NCI-H446 treated with DMSO at 0.1 percent for 48 hours (cell line): ENCODE results near the gene MYOZ2.

Experiments
- DNase-seq: peaks from one replicate; lab custom pipeline; 2025; lab: John Stamatoyannopoulos, UW

Gene MYOZ2

GRCh38 chr4:119197772-119198212, 62.2 kb downstream of the MYOZ2 start:
- DNase-seq, result no peak

DNA sequence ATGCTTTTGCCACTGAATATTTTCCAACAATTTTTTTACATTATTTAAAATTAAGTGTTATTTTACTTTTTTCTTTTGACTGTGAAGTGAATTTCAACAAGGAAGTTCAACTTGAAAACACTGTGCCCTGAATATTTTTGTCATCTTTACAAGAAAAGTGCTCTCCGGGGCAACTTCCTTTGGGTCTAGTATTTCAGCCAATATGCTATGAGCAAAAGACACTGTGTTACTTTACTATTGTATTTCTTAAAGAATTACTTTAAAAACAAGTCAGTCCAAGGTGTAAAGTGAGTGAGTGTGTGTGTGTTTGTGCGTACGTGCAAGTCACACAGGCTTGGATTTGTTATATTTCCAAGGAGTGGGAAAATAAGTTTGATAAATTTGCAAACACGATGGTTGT, 69.3 kb downstream of the MYOZ2 start:
- DNase-seq, result no peak

- no peak for DNase-seq
Observed at GRCh38 chr4:119205690-119206089, 70.1 kb downstream of the MYOZ2 start.

DNA sequence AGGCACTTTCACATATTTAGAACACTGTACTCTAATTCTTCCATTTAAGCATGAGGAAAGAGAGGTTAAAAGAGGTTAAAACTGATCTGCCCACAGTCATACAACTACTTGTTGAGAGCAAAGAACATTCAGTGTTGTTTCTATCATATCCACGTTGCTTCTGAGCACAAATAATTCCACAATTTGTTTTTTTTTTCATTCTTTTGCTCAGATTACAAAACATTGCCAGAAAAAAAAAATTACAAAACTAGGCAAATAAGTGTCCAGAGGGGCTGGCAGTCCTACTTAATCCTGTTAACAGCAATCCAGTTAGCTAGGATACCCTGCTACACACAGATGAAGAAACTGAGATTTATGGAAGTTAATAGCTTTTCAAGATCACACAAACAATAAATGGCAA, 70.5 kb downstream of the MYOZ2 start:
- DNase-seq, result no peak

GRCh38 chr4:119207051-119207450, 71.4 kb downstream of the MYOZ2 start:
- DNase-seq, result no peak

DNA sequence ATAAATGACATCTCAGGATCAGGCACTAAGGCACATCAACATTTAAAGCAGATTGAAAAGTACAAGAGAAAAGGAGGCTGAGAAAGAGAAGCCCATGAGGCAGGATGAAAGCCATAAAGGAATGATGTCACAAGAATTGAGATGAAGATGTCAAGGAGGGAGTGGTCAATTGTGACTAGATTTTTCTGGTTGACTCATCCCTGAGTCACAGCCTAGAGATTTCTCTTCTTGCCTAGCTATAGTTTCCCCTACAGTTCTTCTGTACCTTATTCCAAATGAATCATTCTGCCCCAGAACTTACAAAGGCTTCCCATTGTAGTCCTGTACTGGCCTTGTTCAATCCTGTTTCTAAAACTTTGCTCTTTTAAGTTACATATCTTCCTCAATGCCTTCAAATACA, 73.4 kb downstream of the MYOZ2 start:
- DNase-seq, result no peak

DNA sequence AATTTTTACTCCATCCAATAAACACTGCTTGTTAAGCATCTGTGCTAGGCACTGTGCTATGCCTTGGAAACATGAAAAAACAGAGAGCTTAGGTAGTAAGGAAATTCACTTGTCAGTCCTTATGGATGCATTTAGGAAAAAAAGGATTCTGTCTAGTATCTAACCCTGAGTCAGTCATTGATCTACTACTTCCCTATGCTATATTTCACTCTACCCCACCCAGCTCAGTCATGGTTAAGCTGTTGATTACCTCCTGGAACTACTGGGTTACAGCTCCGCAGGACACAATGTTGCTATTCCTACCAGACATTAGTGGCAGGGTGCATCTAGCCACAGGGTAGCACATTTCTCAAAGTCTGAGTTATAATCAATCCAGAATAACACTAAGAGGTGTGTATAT, 74.0 kb downstream of the MYOZ2 start:
- no peak for DNase-seq

DNA sequence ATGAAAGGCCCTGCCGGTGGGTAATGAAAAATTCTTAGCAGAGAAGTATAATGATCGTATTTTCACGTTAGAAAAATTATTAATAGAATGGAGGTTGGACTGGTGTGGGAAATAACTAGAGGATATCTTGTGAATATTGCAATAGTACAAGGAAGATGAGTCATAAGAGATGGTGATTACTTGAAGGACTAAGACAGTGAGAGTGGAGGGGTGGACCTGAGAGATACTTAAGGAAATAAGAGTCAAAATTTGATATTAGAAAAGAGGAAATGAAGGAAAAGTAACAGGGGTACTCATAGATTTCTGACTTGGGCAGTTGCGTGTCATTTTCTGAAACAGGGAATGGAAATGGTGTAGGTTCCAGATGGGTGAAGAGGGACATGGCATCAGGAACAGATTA, 75.1 kb downstream of the MYOZ2 start:
- no peak for DNase-seq

DNA sequence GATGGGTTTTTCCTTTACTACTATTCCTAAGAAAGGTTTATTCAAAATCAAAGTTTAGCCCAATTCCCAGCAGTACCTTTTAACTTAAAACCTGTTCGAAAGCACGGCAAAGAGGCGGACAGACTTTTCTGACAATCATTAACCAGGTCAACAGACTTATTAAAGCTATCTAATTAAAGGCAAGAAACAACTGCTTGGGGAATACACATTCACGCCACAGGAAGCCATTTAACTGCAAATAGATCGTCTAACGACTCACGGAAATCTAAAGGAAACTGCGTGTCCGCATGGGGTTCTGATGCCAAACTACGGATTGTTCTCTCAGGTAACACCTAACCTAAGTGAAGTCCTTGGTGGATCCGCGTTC, 76.2 kb downstream of the MYOZ2 start:
- DNase-seq, result no peak

DNA sequence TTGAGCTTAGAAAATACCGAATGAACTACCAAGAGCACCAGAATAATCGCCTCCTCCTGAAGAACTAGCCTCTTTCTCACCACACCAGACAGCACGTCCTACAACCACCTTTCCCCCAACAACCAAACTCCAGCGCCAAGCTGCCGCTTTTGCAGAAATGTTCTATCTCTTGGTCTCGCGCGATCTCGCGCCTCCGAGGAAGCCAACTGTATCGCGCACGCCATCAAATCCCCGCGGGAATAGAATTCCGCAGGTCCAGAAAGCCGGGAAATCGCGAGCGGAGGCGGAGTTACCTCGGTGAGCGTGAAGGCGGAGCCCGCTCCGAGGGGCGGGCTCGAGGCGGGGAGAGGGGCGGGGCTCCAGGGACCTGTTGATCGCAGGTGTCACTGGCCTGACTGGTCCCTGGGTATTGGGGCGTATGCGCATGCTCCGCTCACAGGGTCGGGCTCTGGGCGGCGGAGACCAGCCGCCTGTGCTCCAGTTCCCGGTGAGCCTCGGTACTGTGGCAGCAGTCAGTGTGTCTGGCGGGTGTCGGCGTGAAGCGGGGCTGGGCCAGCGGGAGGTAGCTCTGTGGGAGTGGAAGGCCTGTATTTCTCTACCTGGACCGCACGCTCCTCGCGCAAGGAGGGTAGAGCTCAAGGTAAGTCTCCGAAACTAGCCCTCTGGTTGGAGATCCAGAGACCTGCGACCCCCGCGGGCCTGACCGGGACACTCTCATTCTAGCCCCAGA, 76.8 kb downstream of the MYOZ2 start, which contains the start of gene USP53:
USP53 (plus strand) TSS at position 480 of the 730 bp plus-strand sequence. CDS start 27,047 bp downstream, outside the sequence.
- DNase-seq, result peak; percentile 86

- DNase-seq, result peak; percentile 24
Observed at GRCh38 chr4:119212964-119213606, 77.5 kb downstream of the MYOZ2 start.

GRCh38 chr4:119218093-119218492, 82.5 kb downstream of the MYOZ2 start:
- no peak for DNase-seq

- DNase-seq, result no peak
Observed at GRCh38 chr4:119221412-119221811, 85.8 kb downstream of the MYOZ2 start.

DNA sequence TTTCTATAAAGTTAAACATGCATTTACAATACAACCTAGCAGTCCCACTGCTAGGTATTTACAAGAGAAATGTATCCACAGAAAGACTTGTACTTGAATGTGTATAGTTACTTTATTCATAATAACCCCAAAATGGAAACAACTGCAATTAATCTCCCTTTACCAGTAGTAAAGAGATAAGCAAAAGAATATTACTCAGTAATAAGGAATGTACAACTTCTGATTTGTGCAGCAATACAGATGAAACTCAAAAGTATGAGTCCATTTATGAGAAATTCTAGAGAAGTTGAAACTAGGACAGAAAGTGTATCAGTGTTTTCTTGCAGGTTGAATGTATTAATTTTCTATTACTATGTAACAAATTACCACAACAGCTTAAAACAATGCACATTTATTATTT, 92.1 kb downstream of the MYOZ2 start:
- no peak for DNase-seq

DNA sequence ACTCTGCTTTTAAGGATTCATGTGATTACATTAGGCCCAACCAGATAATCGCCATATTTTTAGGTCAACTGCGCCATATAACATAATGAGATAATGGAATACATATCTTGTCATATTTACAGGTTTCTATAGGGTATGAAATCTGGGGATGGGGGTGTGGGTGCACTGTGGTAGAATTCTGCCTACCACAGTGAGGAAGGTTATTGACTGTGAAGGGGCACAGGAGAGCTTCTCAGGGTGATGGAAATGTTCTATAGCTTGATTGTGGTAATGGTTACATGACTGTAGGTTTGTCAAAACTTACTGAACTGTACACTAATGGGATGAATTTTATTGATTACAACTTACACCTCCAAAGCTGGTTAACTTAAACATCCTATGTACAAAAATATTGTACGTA, 92.8 kb downstream of the MYOZ2 start:
- DNase-seq, result no peak

DNA sequence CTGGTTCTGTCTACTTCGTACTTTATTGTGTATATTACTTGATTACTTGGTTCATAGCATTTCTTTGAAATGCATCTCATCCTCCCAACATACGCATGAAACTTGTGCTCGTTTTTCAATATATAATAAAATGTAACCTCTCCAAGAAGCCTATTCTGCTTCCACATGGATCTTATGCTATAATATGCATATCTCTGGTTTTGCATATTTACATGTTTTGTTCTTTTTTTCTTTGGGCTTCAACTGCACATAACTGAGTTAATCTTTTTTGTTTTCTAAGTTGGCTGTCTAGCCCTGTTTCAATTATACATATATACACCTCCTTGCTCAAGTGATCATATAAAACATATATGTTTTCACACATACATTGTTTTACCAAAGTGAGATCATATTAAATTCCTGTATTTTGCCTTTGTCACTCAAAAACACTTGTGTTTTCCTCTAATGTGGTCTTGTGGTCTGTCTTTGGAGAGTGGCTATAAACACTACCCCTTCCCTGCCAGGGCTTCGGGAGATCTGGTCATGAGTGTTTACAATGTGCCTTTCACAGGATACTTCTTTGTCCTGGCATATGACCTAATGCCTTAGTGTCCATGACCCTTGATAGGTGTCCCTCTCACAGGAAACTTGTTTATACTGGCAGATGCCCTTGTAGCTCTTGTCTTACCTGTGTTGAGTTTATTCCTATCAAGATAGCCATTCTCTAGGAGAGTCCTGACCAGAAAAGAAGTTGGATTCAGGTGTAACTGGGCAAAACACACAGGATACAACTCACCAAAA, 94.5 kb downstream of the MYOZ2 start:
- no peak for DNase-seq

GRCh38 chr4:119231491-119231890, 95.9 kb downstream of the MYOZ2 start:
- no peak for DNase-seq

GRCh38 chr4:119232286-119232685, 96.7 kb downstream of the MYOZ2 start:
- no peak for DNase-seq

DNA sequence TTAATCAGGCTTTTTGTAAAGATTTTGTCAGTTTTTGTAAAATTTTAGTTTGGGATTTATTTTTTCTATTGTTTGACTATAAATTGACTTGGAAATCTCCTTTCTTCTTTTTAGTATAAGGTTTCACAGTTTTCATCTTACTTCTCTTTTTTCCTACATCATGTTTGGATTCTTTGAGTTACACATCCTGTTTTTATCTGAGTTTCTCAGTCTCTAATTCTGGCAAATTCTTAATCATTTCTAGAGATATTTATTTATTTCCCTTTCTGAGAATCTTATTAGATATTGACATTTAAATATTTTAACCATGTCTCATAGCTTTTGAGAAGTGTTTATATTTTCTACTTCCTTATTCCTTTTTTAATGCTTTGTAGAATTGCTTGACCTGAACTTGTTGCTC, 97.6 kb downstream of the MYOZ2 start:
- DNase-seq, result no peak

DNA sequence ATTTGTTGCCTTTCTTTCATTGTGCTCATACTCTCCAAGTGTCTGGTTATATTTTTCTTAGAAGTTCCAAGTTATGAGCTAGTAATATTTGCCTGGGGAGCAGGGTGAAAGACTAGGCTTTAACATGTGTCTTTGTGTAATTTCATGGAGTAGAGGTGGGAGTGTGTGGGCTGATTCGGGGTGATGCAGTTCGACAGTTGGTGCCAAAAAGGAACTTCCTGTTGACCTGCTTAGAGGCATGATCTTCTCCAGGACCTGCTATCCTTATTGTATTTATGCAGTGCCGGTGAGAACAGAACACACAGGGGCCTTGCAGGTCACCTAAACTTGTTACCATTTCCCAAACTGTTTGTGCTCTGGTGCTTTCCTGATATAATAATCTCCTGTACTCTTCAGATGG, 98.1 kb downstream of the MYOZ2 start:
- DNase-seq, result no peak

DNA sequence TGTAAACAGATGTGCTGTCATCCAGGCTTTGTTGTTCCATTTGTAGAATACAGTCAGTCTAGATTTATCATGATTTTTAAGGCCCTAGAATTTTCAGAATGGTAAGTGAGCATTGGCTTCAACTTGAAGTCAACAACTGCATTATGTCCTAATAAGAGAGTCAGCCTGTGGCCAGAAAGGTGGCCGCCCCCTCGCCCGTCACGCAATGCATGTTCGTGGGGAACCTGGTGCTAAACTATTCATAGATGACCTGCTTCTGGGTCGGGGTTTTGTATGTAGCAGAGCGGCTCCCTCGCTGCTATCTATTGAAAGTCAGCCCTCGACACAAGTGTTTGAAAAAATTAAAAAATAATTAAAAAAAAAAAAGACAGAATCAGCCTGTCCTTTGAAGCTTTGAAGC, 101.6 kb downstream of the MYOZ2 start:
- no peak for DNase-seq
